Heart left ventricle (tissue), 16 donors: Measurements from ENCODE around the gene COL1A2. TPM values are rescaled to one million over a fixed set of nuclear protein-coding genes. Genes with fewer than 3 reads are reported as not detected.

Experiments
- ATAC-seq, 4 donors: fragments of 200-7000 bp; cut with Tn5 transposase; one replicate each; pipeline ENCODE4 v1.9.1; 2020 to 2022; ENCODE audit warnings: moderate library complexity in 4 of 4, mild to moderate bottlenecking in 3 of 4, moderate number of reproducible peaks in 1 of 4
- DNase-seq, 5 donors: peaks; one replicate each; pipeline ENCODE4 v3.0.0-alpha.2; 2020
- H3K27ac ChIP-seq, 12 donors: fragments of 200-600 bp; sonication (generic) in 4 of 12; one replicate each; pipeline versions ENCODE4 v1.5.0 to v1.8.0; 2016 to 2022; ENCODE audit warnings: mild to moderate bottlenecking in 2 of 12
- H3K27me3 ChIP-seq, 9 donors: fragments of 200-600 bp; sonication (generic) in 2 of 9; one replicate each; pipeline versions ENCODE4 v1.5.1 to v1.8.0; 2016 to 2022; ENCODE audit warnings: mild to moderate bottlenecking in 3 of 9
- H3K36me3 ChIP-seq, 9 donors: fragments of 200-600 bp; sonication (generic) in 2 of 9; one replicate each; pipeline versions ENCODE4 v1.5.0 to v1.8.0; 2018 to 2022; ENCODE audit warnings: mild to moderate bottlenecking in 2 of 9
- H3K4me1 ChIP-seq, 12 donors: fragments of 200-600 bp; sonication (generic) in 4 of 12; one replicate each; pipeline versions ENCODE4 v1.5.0 to v1.8.0; 2016 to 2022; ENCODE audit warnings: mild to moderate bottlenecking in 3 of 12
- H3K4me3 ChIP-seq, 12 donors: fragments of 200-600 bp; sonication (generic) in 4 of 12; one replicate each; pipeline versions ENCODE4 v1.5.0 to v1.8.0; 2017 to 2022; ENCODE audit warnings: mild to moderate bottlenecking in 9 of 12, moderate library complexity in 4 of 12
- H3K9me3 ChIP-seq, 12 donors: fragments of 200-600 bp; sonication (generic) in 4 of 12; one replicate each; pipeline versions ENCODE4 v1.5.0 to v1.8.0; 2016 to 2022; ENCODE audit warnings: mild to moderate bottlenecking in 1 of 12
- POLR2A ChIP-seq, 2 donors: fragments of 450-650 bp; IDR thresholded peaks; one replicate each; pipeline ENCODE4 v1.6.1; 2017; ENCODE audit warnings: antibody characterized with exemption in 2 of 2, mild to moderate bottlenecking in 2 of 2, moderate library complexity in 2 of 2
- WGBS, 4 donors: extraction: QIAGEN DNeasy Blood & Tissue Kit in 2 of 4; methylation state at CpG; one replicate each; pipeline versions ENCODE4 v1.1.5 to v1.1.7; 2013 to 2018; 5-methylcytosine and 5-hydroxymethylcytosine counted together
- intact Hi-C, 10 donors: fragments of 100-400 bp; cut with DNase I; formaldehyde crosslinking; loops; one replicate each; pipeline versions ENCODE4 v1.11.1 to v1.14.2; 2022
- polyA plus RNA-seq, 2 donors: library from polyadenylated mRNA; stranded (reverse); fragments of 200-250 nt; gene quantifications; one replicate each; pipeline ENCODE4 v1.2.3, GENCODE V29; 2013
- total RNA-seq, 9 donors: library from RNA; depleted of rRNA in 2 of 9; stranded (reverse); fragments of >200 nt in 2 of 9; fragmentation: NEBNext Ultra II Directional in 3 of 9; extraction: Animal tissue kit (Norgen Biotek cat#: 25700) in 3 of 9; gene quantifications; one replicate each; pipeline versions ENCODE4 v1.1.0 to v1.2.4, GENCODE V29; 2016 to 2023
- TF ChIP-seq, protein P1 (sequence below), 12 donors: fragments of 200-600 bp; sonication (generic) in 4 of 12; IDR thresholded peaks; one replicate each; pipeline versions ENCODE4 v1.5.0 to v1.8.0; 2018 to 2022; ENCODE audit warnings: antibody characterized with exemption in 12 of 12, mild to moderate bottlenecking in 5 of 12
- donor health status: ischemic (EF 13 %, LVEDD 7.1; RV severe dilation, severe dysfunction).
- donor health status: healthy with polysubstance abuse.
- donor health status: DM: no; HTN: yes; CAD: no.
- donor health status: DM: no; HTN: no; CAD: no.
- donor health status: ischemic (EF 25% LVEDD 6.9; RV normal size, moderate dysfunction).
- donor health status: ischemic (EF 25% LVEDD 5.7; RV mildly dilated, moderate dysfunction).
- donor health status: healthy.
- donor health status: DM: yes; HTN: yes; CAD: no.
- donor health status: ischemic (EF 35%, LVEDD 5.7; RV mildly dilated, moderate dysfunction).
- donor health status: nonischemic (EF 11% LVEDD 7.7; RV severe dilation, severe dysfunction).
- donor health status: DM: yes; HTN: yes; CAD: no.
- donor health status: PGD.
- donor health status: ischemic (EF 29% LVEDD 5.4; RV normal size, mild dysfunction).
- donor health status: nonischemic (EF 23%, LVEDD 6.1; RV moderate dilation, normal function).

Gene COL1A2
- total and polyA plus RNA-seq, 11 donors = 33.1 to 615 (median 104) TPM

GRCh38 chr7:94394109-94394436 lies 622 bp upstream of the COL1A2 start:
- H3K9me3 ChIP-seq = no peaks in the 10 kb centered on the region
- DNase-seq (peak in 4 of 5 donors; percentile 22 to 60 (median 36)), ATAC-seq (peak; percentile 3 to 32 (median 16))
- peak overlapping the region; percentile 68 to 92 (median 84) for H3K27ac ChIP-seq
- peak overlapping the region in 11 of 12 donors; percentile 34 to 68 (median 61) for H3K4me3 ChIP-seq
- TF ChIP-seq, protein P1, sequence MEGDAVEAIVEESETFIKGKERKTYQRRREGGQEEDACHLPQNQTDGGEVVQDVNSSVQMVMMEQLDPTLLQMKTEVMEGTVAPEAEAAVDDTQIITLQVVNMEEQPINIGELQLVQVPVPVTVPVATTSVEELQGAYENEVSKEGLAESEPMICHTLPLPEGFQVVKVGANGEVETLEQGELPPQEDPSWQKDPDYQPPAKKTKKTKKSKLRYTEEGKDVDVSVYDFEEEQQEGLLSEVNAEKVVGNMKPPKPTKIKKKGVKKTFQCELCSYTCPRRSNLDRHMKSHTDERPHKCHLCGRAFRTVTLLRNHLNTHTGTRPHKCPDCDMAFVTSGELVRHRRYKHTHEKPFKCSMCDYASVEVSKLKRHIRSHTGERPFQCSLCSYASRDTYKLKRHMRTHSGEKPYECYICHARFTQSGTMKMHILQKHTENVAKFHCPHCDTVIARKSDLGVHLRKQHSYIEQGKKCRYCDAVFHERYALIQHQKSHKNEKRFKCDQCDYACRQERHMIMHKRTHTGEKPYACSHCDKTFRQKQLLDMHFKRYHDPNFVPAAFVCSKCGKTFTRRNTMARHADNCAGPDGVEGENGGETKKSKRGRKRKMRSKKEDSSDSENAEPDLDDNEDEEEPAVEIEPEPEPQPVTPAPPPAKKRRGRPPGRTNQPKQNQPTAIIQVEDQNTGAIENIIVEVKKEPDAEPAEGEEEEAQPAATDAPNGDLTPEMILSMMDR (IDR thresholded peaks at IDR 0.05) = no peak
- TF ChIP-seq POLR2A (IDR thresholded peaks at IDR 0.05) = no peak
- peaks cover 0 to 19% (median 0%) of the 10 kb centered on the region in 9 donors for H3K36me3 ChIP-seq
- intact Hi-C loops = loop anchor here in 8 of 10 donors (1.0 to 10.0 kb wide), 7 partner anchors 19 to 105 kb away; no protein-coding TSS in a partner anchor
- peaks cover 0 to 11% (median 2%) of the 10 kb centered on the region in 9 donors for H3K27me3 ChIP-seq
- peaks cover 0 to 23% (median 8%) of the 10 kb centered on the region in 12 donors for H3K4me1 ChIP-seq
- 14 to 20% (median 17%) methylated on average over 1 to 19 of the region's 19 CpGs for WGBS, 4 donors

DNA sequence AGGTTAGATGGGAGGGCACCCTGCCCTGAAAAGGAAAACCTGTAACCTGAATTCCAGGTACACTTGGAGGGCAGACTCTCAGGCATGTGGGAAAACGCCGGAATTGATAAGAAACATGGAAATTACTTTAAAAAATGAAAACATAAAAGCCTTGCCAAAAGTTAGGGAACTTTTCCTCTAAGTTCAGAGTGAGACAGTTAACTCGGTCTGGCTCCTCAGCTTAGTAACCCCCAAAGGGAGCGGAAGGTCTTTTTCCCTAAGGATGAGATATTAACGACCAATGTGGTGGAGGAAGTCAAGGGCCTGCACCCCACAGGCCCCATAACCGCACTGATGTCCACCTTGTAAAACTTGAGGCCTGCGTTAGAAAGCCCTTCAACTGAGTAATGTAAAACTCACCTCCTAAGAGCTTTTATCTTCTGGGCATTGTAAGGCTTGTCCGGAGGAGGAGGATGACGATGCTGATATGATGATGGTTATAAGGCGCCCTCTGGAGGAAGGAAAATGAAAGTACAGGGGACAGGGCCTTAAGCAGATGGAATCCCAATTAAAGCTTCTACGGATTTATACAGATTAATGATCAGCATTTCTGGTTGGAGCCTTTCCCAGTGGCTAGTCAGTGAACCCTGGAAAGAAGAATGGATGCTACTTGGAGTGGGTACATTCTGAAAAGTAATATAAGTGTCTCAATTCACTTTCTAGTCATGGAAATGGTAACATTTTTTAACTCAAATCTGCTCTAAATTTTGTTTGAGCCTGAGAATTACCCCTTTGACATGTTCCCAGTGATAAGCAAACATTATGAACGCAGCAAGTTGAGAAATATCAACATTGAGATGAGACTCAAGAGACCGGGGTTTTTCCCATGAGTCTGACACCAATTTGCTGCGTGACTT lies 694 bp downstream of the COL1A2 start:
- intact Hi-C loops = loop anchor here in 8 of 10 donors (1.0 to 10.0 kb wide), 8 partner anchors 21 to 107 kb away; no protein-coding TSS in a partner anchor
- DNase-seq (peak in 3 of 5 donors; percentile 41 to 48 (median 41)), ATAC-seq (peak; percentile 56 to 78 (median 70))
- Histone ChIP-seq H3K9me3 (no peaks in the 10 kb centered on the region), H3K27me3 (peaks cover 0 to 11% (median 2%) of the 10 kb centered on the region in 9 donors), H3K27ac (peak overlapping the region; percentile 68 to 92 (median 84)), H3K4me3 (peak overlapping the region; percentile 26 to 68 (median 61)), H3K36me3 (peaks cover 0 to 32% (median 0%) of the 10 kb centered on the region in 9 donors), H3K4me1 (peaks cover 0 to 35% (median 10%) of the 10 kb centered on the region in 12 donors)
- WGBS, 4 donors = 23 to 25% (median 24%) methylated on average over 14 of the region's 14 CpGs
- TF ChIP-seq POLR2A (IDR thresholded peaks at IDR 0.05) = no peak
- TF ChIP-seq, protein P1 (IDR thresholded peaks at IDR 0.05) = peak; percentile 58 to 85 (median 74)

GRCh38 chr7:94396037-94396431 lies 1.3 kb downstream of the COL1A2 start:
- peaks cover 0 to 41% (median 10%) of the 10 kb centered on the region in 12 donors for H3K4me1 ChIP-seq
- DNase-seq (no peak), ATAC-seq (peak in 3 of 4 donors; percentile 27 to 41 (median 32))
- 35 to 51% (median 48%) methylated on average over 3 of the region's 3 CpGs for WGBS, 4 donors
- intact Hi-C loops = loop anchor here in 1 of 10 donors (10.0 kb wide), 1 partner anchor 101 kb away; no protein-coding TSS in a partner anchor
- TF ChIP-seq POLR2A (IDR thresholded peaks at IDR 0.05) = no peak
- TF ChIP-seq, protein P1 (IDR thresholded peaks at IDR 0.05) = no peak
- no peaks in the 10 kb centered on the region for H3K9me3 ChIP-seq
- peak overlapping the region; percentile 68 to 92 (median 84) for H3K27ac ChIP-seq
- H3K27me3 ChIP-seq = peaks cover 0 to 11% (median 2%) of the 10 kb centered on the region in 9 donors
- peaks cover 0 to 38% (median 0%) of the 10 kb centered on the region in 9 donors for H3K36me3 ChIP-seq
- peak overlapping the region in 11 of 12 donors; percentile 34 to 68 (median 61) for H3K4me3 ChIP-seq

DNA sequence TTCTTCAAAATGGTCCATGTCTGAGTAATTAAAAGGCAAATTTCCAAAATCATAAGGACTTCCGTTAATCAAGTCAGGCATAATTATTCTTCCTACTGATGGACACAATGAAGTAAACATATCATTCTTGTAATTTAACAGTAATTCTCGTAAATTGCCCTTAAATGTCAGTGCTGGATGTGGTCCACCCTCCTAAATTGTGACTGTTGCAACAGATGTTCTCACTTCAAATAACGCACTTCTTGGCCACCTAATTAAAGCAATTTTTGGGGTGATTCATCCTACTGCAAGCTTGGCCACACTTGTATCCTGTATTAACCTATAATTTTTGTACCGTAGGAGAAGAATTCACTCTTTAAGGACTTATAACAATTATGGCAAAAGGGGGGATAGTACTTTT lies 1.9 kb downstream of the COL1A2 start:
- DNase-seq (no peak), ATAC-seq (no peak)
- H3K9me3 ChIP-seq = no peaks in the 10 kb centered on the region
- peak overlapping the region in 9 of 12 donors; percentile 3 to 92 (median 87) for H3K27ac ChIP-seq
- peaks cover 0 to 43% (median 10%) of the 10 kb centered on the region in 12 donors for H3K4me1 ChIP-seq
- peaks cover 0 to 44% (median 0%) of the 10 kb centered on the region in 9 donors for H3K36me3 ChIP-seq
- TF ChIP-seq, protein P1 (IDR thresholded peaks at IDR 0.05) = no peak
- no peak for TF ChIP-seq POLR2A (IDR thresholded peaks at IDR 0.05)
- intact Hi-C loops = loop anchor here in 1 of 10 donors (10.0 kb wide), 1 partner anchor 102 kb away; no protein-coding TSS in a partner anchor
- H3K4me3 ChIP-seq = peak overlapping the region in 11 of 12 donors; percentile 34 to 68 (median 61)
- peaks cover 0 to 11% (median 2%) of the 10 kb centered on the region in 9 donors for H3K27me3 ChIP-seq
- WGBS, 4 donors = 59 to 66% (median 62%) methylated on average over 4 of the region's 4 CpGs
